IPS DF 4.7 (cell line): Measurements from ENCODE around the gene SIGLEC9.

Source experiments
- DNase-seq: peaks from one replicate; pipeline ENCODE4 v3.0.0-alpha.2; 2013; ENCODE audit warnings: low spot score; ENCODE audit errors: extremely low read depth

SIGLEC9 gene

DNA sequence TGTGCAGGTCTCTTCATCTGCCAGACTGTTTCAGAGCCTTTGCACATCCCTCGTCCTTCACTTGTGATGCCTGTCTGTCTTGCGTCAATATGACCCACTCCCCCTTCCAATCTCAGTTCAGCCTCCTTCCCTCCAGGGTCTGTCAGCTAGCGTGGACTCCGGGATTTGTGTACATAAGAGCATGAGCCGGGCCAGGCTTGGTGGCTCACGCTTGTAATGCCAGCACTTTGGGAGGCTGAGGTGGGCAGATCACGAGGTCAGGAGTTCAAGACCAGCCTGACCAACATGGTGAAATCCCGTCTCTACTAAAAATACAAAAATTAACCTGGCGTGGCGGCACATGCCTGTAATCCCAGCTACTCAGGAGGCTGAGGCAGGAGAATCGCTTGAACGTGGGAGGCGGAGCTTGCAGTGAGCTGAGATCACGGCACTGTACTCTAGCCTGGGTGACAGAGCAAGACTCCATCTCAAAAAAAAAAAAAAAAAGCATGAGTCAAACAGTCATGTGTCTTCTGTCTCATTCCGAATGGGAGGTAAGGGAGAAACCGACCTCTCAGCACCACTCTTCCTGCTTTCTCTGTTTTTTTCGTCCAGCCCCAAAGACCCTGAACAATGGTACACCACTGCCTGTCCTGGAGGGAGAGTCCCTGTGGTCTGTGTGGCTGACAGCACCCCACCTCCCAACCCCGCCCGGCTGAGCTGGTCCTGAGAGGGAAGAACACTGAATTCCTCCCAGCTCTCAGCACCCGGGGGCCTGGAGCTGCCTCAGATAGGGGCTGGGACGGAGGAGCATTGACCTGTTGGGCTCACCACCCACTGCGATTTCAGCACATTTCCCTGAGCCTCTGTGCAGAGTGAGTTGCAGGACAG is 2.4 kb upstream of the SIGLEC9 start:
- no peak for DNase-seq

DNA sequence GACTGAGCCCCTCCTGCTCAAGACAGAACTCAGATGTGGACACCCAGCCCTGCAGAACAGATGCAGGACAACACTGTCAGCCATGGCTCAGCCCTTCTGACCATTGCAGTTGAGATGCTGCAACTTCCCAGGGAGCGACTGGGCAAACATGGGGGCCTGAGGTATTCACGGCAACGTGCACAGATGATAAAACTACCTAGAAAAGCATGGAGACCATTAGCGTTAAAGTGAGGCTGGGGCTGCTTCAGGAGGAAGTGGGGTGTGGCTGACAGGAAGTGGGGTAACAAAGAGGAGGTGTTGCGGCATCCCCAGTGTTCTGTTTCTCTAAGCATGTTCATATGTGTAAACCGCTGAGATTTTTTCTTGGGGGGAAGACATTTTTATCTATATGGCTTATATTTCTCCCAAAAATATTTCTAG is 1.3 kb upstream of the SIGLEC9 start:
- DNase-seq = no peak

DNA sequence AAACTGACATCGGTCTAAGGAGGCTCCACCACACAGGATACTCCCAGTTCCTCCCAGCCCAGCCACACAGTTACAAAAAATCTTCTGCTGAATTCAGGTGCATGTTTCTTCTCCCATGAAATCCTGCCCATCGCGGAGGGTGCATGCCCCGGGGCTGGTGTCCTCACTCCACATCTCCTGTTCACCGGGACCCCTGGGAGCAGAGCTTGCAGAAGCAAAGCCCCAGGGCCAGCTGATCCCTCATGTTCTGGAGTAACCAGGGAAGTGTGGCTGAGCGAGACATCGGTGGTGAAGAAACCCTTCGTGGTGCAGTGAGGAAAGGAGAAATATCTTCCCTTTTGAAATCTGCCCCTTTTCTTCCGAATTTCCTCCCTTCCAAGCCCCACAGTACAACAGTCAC is 904 bp upstream of the SIGLEC9 start:
- no peak for DNase-seq

DNA sequence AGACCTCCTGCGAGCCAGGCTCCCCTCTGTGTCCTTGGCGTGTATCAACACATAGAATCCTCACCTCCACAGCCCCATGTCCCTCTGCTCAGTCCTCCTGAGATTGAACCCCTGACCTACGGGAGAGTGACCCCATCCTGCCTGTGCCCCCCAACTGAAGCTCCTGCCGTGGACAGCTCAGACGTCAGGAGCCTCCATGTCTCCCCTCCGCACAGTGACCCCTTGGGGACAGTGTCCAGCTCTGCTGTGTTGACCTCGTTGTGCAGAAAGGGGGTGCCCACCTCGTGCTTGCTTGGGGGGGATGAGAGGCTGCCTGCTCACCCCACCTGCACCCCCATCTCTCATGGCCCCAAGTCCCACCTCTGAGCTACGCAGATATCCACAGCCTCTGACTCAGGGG is 490 bp upstream of the SIGLEC9 start:
- DNase-seq = no peak

DNA sequence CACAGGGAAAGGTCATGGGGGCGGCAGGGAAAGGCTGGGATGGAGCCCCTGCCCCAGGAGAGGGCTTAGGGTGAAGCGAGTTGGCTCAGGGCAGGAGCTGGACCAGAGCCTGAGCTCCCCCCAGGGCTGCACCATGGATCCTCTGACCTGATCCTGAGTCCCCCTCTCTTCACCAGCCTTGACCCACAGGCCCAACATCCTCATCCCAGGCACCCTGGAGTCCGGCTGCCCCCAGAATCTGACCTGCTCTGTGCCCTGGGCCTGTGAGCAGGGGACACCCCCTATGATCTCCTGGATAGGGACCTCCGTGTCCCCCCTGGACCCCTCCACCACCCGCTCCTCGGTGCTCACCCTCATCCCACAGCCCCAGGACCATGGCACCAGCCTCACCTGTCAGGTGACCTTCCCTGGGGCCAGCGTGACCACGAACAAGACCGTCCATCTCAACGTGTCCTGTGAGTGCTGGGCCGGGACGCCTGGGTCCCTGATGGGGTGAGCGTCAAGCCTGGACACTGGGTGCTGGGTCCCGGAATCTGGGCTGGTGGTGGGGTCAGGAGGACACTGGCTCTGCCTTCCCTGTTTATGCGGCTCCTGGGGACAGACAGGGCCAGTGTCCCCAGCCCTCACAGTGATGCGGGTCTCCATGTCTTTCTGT is 842 bp downstream of the SIGLEC9 start:
- no peak for DNase-seq

DNA sequence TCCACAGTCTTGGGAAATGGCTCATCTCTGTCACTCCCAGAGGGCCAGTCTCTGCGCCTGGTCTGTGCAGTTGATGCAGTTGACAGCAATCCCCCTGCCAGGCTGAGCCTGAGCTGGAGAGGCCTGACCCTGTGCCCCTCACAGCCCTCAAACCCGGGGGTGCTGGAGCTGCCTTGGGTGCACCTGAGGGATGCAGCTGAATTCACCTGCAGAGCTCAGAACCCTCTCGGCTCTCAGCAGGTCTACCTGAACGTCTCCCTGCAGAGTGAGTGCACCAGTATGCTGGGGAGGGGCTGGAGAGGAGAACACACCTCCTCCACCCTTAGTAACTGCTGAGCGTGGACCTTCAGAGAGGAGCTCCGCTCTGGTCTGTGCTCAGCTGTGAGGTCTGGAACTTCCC is 2.3 kb downstream of the SIGLEC9 start:
- no peak for DNase-seq

DNA sequence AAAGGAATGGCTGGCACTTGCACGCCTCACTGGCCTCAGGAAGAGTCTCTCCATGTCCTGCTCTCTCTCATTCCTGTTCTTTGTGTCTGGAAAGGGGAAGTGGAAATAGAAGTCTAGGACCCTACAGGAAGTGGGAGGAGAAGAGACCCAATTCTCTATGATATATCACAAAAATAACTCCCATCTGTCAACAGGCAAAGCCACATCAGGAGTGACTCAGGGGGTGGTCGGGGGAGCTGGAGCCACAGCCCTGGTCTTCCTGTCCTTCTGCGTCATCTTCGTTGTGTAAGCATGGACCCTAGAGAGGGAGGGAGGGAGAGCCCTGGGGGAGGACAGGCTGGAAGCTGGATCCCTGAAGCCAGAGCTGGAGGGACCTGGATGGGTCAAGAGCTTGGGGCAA is 3.0 kb downstream of the SIGLEC9 start:
- no peak for DNase-seq

DNA sequence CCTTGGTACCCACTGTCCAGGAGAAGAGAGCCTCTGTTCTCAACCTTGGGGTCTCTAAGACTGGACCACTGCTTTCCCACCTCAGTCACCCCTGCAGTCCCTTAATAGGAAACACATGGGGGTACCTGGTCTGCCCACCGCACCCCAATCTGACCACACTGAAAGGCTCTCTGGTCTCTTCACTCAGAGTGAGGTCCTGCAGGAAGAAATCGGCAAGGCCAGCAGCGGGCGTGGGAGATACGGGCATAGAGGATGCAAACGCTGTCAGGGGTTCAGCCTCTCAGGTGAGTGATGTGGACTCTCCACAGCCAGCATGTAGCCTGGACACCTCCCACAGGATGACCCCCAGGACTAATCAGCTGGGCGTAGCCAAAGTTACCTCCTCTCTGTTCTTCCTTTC is 3.5 kb downstream of the SIGLEC9 start:
- no peak for DNase-seq

DNA sequence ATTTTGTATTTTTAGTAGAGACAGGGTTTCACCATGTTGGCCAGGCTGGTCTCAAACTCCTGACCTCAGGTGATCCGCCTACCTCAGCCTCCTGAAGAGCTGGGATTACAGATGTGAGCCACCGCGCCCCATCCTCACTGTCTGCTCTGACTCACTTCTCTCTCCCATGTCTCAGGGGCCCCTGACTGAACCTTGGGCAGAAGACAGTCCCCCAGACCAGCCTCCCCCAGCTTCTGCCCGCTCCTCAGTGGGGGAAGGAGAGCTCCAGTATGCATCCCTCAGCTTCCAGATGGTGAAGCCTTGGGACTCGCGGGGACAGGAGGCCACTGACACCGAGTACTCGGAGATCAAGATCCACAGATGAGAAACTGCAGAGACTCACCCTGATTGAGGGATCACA is 5.0 kb downstream of the SIGLEC9 start:
- no peak for DNase-seq

DNA sequence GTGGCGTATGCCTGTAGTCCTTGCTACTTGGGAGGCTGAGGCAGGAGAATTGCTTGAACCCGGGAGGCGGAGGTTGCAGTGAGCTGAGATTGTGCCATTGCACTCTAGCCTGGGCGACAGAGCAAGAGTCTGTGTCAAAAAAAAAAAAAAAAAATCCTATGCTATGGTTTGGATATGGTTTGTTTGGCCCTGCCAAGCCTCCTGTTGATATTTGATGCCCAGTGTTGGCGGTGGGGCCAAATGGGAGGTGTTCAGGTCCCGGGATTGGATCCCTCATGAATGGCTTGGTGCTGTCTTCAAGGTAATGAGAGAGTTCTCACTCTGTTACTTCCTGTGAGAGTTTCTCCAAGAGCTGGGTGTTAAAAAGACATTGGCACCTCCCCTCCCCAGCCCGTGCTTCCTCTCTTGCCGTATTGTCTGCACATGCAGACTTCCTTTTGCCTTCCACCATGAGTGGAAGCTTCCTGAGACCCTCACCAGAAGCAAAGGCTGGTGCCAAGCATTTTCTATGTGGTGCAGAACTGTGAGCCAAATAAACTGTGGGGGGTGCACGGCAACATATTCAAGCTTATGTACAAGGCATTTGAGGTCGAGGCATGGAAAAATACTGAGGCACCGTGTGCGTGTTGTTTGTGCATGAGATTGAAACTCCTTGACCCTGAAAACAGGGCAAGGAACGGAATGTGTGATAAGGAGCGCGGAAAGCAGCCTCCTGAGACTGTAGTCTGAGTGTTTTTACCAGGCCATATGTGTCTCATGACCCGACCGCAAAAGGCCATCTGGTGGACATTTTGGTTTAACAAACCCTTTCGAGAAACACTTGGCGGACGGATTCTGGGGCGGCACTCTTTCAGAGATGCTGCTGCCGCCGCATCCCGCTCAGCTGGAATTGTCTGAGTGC is 7.3 kb downstream of the SIGLEC9 start:
- no peak for DNase-seq

DNA sequence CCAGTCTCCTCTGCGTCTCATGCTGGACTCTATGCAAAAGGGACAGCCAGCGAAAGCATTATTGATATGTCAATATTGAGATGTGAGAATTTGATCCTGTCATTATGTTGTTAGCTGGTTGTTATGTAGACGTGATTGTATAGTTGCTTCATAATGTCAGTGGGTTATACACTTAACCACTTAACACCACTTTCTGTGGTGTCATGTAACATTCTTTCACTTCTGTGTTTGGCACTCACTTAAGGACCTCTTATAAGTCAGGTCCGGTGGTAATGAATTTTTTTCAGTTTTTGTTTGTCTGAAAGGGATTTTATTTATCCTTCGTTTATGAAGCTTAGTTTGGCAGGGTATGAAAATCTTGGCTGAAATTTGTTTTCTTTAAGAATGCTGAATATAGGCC is 10.3 kb downstream of the SIGLEC9 start:
- DNase-seq = no peak

DNA sequence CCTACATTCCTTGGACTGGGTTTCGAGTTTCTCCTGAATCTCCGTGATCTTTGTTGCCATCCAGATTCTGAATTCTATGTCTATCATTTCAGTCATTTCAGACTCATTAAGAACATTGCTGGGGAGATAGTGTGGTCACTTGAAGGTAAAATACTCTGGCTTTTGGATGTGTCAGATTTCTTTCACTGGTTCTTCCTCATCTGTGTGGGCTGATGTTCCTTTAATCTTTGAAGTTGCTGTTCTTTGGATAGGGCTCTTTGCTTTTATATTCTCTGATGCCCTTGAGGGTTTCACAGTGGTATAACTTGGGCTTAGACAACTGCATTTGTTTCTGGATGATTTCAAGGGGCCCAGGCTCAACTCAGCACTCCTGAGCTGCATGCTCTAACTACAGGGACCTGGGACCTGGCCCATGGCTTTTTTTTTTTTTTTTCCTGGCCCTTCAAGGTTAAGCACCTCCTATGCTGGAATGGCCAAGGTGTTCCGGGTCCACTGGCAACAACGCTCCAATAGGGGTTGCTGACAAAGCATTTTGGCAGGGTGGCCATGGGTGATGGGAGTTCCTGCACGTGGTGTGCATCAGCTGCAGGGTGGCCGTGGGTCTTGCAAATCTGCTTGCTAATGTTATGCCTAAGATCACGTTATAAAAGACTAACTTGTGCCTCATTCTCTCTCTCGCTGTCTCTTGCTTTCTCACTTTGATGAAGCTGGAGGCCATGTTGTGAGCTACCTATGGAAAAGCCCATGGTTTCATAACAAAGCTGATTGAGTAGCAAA is 11.5 kb downstream of the SIGLEC9 start:
- DNase-seq = no peak

DNA sequence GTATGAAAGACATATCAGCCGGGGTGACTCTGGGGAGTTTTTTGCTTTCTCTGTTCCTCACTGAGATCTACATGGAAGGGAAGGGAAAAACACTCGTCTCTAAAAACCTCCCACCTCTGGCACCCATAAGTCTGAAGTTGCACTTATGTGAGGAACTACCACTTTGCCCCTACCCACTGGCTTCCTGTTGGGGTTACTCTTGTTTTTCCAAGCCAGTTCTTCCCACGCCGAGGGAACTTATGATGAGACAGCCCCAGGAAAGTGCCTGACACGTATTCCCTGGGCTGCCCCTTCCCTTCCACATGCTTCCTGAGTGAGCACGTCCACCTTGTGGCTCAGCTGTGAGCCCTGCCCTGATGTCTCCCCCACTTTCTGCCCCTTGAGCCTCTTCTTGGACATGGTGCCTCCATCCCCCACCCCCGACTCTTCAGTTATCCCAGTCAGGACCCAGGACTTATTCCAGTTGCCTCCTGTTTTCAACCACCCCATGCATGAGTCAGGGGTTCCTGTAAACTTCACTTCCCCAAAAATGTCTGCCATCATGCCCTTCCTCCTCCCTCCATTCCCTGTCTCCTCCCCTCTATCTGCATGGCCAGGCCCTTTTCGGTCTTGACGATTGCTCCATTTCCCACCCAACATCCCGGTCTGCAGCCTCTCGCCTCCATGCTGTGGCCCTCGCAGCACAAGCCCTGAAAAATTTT is 12.3 kb downstream of the SIGLEC9 start:
- no peak for DNase-seq

DNA sequence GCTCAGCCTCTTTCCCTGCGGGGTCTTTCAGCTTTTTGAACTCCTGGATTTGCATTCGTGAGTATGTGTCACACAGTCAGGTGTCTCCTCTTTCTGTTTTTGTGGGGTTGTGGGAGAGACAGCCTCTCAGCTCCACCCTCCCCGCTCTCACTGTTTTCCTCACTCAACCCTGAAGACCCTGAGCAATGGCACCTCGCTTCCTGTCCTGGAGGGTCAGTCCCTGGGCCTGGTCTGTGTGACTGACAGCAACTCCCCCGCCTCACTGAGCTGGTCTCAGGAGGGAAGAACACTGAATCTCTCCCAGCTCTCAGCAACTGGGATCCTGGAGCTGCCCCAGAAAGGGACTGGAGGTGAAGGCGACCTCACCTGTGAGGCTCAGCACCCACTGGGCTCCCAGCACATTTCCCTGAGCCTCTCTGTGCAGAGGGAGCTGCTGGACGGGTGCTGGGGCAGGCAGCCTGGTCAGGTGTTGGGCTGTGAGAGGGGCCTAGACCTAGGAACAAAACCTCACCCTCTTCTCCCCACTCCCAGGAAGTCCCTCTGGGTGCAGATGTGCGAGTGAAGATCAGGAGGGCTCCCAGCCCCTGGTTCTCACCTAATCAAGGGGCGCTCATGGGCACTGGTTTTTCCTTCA is 13.2 kb downstream of the SIGLEC9 start:
- no peak for DNase-seq

DNA sequence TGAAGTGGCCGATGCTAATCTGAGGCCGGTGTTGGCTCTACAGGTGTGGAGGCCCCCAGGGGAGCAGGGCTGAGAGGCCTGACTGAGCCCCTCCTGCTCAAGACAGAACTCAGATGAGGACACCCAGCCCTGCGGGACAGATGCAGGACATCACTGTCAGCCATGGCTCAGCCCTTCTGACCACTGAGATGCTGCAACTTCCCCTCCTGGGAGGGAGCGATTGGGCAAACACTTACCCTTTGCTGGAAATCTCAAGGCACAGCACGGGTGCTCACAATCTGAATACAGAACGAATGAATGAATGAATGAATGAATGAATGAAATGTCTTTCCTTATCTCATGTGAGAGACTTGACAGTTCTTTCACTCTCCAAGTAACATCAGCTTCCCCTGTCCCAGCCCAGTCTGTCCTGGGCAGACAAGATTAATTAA is 13.9 kb downstream of the SIGLEC9 start:
- DNase-seq = no peak

DNA sequence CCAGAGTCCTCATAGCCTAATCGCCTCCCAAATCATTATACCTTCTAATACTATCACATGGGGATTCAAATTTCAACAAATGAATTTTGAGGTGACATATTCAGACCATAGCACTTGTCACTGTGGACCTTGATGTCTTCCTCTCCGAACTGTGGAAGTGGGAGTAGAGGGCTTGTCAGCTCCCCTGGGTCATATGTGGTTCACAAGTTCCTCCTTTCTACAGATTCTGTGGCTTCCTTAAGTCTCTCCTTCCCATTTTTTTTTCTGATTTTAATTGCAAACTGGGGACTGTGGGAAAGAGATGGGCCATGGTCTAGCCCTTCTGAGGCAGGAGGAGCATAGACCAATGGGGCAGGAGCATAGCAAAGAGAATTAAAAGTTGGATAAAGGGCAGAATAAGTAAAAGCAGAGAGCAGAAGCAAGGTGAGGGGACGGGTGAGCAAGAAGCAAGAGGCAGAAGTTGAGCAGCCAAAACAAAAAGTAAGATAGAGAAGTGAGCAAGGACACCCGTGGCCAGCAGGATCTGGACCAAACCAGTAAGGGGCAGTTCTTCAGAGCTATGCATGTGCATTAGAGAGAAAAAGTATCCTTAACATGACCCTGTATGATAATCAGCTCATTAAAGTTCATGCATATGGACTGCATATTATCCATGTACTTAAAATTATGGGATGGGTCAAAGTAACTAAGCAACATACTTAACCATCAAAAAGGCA is 14.8 kb downstream of the SIGLEC9 start:
- DNase-seq = no peak

DNA sequence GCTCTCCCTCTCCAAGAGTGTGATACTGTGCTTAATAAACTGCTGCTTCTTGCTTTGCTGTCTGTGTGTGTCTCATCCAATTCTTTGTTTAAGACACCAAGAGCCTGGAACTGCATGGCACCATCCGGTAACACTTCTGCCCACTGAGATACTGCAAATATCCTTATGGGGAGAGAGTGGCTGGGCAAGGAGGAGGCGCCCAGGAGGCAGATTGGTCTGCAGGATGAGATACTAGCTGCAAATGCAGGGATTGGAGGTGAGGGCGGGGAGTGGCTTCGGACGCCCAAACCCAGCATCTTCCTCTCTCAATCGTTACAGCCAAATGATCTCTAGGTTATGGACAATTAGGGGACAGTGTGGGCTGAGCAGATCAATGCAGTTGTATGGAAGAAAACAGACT is 15.7 kb downstream of the SIGLEC9 start:
- DNase-seq = no peak

DNA sequence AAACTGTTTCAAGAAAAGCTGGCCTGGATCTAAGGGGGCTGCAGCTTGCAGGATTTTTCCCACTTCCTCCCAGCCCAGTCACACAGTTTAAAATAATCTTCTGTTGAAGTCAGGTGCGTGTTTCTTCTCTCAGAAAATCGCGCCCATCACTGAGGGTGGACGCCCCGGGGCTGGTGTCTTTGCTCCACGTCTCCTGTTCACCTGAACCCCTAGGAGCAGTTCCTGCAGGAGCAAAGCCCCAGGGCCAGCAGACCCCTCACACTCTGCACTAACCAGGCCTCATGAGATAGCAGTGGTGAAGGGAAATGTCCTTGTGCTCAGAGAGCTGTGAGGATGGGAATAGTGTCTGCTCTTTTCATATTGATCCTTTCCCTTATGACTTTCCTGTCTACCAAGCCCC is 16.5 kb downstream of the SIGLEC9 start:
- DNase-seq = no peak

DNA sequence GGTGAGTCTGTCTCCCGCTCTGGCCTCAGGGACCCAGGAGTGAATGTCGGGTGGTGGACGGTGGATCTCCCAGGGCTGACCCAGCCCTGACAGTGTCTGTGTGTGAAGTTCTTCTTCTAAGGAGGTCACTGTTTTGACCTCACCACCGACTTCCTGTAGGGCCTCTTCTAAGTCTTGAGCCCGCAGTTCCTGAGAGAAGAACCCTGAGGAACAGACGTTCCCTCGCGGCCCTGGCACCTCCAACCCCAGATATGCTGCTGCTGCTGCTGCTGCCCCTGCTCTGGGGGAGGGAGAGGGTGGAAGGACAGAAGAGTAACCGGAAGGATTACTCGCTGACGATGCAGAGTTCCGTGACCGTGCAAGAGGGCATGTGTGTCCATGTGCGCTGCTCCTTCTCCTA is 17.4 kb downstream of the SIGLEC9 start, which contains the start of gene SIGLEC7:
TSS of gene SIGLEC7 (plus strand) at position 183 of the 400 bp plus-strand sequence. CDS start at position 252, 69 bp downstream.
- no peak for DNase-seq
